HG02588 (cell line): ENCODE results near the gene PIGV.

Source experiments
- ATAC-seq: cut with Tn5 transposase; IDR thresholded peaks from one replicate; pipeline ENCODE4 v1.9.1; 2021; ENCODE audit warnings: mild to moderate bottlenecking, moderate library complexity; ENCODE audit not compliant: unreplicated experiment

Gene PIGV

GRCh38 chr1:26771643-26772321, 16.0 kb upstream of the PIGV start:
- ATAC-seq, result no peak

GRCh38 chr1:26772687-26773086, 15.1 kb upstream of the PIGV start:
- ATAC-seq, result no peak

- ATAC-seq, result no peak
These were observed 13.3 kb upstream of the PIGV start for GRCh38 chr1:26774462-26774861.

- no peak for ATAC-seq
These were observed 12.1 kb upstream of the PIGV start for GRCh38 chr1:26775666-26776065.

- ATAC-seq, result no peak
These were observed 8.6 kb upstream of the PIGV start for GRCh38 chr1:26779098-26779668.

- no peak for ATAC-seq
These were observed 7.3 kb upstream of the PIGV start for GRCh38 chr1:26780344-26780957.

GRCh38 chr1:26781206-26781825, 6.4 kb upstream of the PIGV start:
- no peak for ATAC-seq

- no peak for ATAC-seq
These were observed 5.1 kb upstream of the PIGV start for GRCh38 chr1:26782521-26783212.

- ATAC-seq, result no peak
These were observed 4.1 kb upstream of the PIGV start for GRCh38 chr1:26783646-26784022.

- no peak for ATAC-seq
These were observed 3.5 kb upstream of the PIGV start for GRCh38 chr1:26784023-26784871.

GRCh38 chr1:26784886-26785285, 2.9 kb upstream of the PIGV start:
- no peak for ATAC-seq

- ATAC-seq, result no peak
These were observed 1.9 kb upstream of the PIGV start for GRCh38 chr1:26785611-26786436.

- ATAC-seq, result no peak
These were observed 1.0 kb upstream of the PIGV start for GRCh38 chr1:26786437-26787380.

- peak; percentile 39 for ATAC-seq
These were observed 407 bp upstream of the PIGV start for GRCh38 chr1:26787381-26787705.

- ATAC-seq, result no peak
These were observed 700 bp downstream of the PIGV start for GRCh38 chr1:26788515-26788785.

- ATAC-seq, result no peak
These were observed 1.3 kb downstream of the PIGV start for GRCh38 chr1:26788836-26789611.

GRCh38 chr1:26789612-26789865, 1.8 kb downstream of the PIGV start:
- ATAC-seq, result no peak

- ATAC-seq, result no peak
These were observed 2.2 kb downstream of the PIGV start for GRCh38 chr1:26789931-26790330.

- no peak for ATAC-seq
These were observed 2.8 kb downstream of the PIGV start for GRCh38 chr1:26790551-26790953.
